GM12891 (cell line): ENCODE measurements around the gene S100A10. TPM values are rescaled to one million over a fixed set of nuclear protein-coding genes. Genes with fewer than 3 reads are reported as not detected.

Experiments used
- DNase-seq: peaks from one replicate; pipeline ENCODE4 v3.0.0; 2011; ENCODE audit warnings: low spot score; ENCODE audit not compliant: insufficient read length
- FAIRE-seq: peaks from 2 replicates; lab custom pipeline; 2011; peaks lifted over from hg19 to GRCh38; lab: Jason Lieb, UNC
- PAX5 ChIP-seq: IDR thresholded peaks from 2 replicates; pipeline ENCODE4 v1.6.1; 2011; ENCODE audit warnings: low read length, moderate library complexity, mild to moderate bottlenecking; ENCODE audit not compliant: insufficient read depth, severe bottlenecking
- POLR2A ChIP-seq: IDR thresholded peaks from 2 replicates; pipeline ENCODE4 v1.6.1; 2011; ENCODE audit warnings: low read depth, low read length, control low read depth
- POLR2AphosphoS5 ChIP-seq: IDR thresholded peaks from 2 replicates; pipeline ENCODE4 v1.6.1; 2011; ENCODE audit warnings: low read depth, low read length, control low read depth
- POU2F2 ChIP-seq: IDR thresholded peaks from 2 replicates; pipeline ENCODE4 v1.6.1; 2011; ENCODE audit warnings: low read depth, mild to moderate bottlenecking, control low read depth, low read length, moderate library complexity
- SPI1 ChIP-seq: IDR thresholded peaks from 2 replicates; pipeline ENCODE4 v1.6.1; 2011; ENCODE audit warnings: low read depth, low read length, control low read depth
- TAF1 ChIP-seq: IDR thresholded peaks from 2 replicates; pipeline ENCODE4 v1.6.1; 2011; ENCODE audit warnings: low read depth, low read length, control low read depth
- polyA plus RNA-seq: library from polyadenylated mRNA; unstranded; fragments of >200 nt; gene quantifications from one replicate; pipeline ENCODE4 v1.2.1, GENCODE V29; 2012; ENCODE audit warnings: low read depth, missing spikeins, inconsistent platforms; ENCODE audit not compliant: missing spikeins

The S100A10 gene, protein sequence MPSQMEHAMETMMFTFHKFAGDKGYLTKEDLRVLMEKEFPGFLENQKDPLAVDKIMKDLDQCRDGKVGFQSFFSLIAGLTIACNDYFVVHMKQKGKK
- 0.64 TPM for polyA plus RNA-seq

DNA sequence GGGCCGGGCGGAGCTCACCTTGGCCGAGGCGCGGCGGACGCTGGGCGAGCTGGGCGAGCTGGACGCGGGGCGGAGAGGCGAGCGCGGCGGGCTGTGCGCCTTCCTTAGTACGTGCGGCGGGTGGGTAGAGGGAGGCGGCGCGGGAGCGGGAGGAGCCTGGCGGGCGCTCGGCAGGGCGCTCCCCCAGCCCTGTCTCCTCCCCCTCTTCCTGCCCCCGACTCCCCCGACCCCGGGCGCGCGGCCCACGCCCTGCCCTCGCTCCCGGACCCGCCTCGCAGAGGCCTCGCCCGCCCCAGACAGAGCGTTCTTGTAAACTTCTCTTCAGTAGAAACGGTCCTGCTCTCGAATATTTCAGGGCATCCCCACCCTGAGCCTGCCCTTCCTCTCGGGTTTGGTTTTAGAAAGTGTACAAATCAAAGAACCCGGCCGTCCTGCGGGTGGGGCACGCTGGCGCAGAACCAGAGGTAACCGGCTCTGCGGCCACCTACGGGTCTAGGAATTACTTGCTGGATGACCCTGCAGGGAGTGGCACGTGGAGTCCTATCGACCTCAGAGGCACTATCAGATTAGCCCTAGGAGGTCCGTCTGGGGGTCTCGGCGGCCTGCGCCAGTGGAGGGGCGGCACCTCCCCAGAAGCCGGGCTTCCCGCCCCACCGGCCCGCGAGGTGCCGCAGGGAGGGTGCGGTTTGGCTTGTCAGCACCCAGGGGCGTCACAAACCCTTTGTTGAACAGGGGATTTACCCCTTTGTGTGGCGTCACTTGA lies at the start of gene S100A10:
Gene S100A10 (minus strand): TSS at position 126 of the 763 bp plus-strand sequence. CDS start 7,629 bp downstream, outside the sequence.
- FAIRE-seq (no peak), DNase-seq (peak; percentile 20)
- TF ChIP-seq POU2F2, result no peak
- TF ChIP-seq SPI1, result no peak
- TF ChIP-seq POLR2A, result no peak
- TF ChIP-seq TAF1, result no peak
- no peak for TF ChIP-seq POLR2AphosphoS5
- no peak for TF ChIP-seq PAX5

DNA sequence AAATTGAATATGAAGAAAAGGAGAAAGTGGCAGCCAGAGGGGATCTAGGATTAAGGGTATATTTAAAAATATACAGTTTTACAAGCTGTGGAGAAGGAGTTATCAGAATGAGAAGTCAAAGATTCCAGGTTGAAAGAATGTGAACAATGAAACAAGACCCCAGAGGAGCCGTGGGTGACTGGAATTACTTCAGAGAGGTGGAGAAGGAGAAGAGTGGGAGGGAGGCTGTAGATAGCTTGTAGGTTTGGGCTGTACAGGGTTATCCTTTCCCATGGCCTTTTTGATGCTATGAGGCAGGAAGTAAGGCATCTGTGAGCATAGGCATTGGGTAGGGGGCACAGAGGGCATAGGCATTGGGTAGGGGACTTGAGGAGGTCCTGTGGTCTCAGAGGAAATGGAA lies 48.4 kb upstream of the S100A10 start:
- FAIRE-seq (no peak), DNase-seq (no peak)
- TF ChIP-seq POLR2AphosphoS5 (no peak), TAF1 (no peak), PAX5 (no peak), POLR2A (no peak), SPI1 (no peak), POU2F2 (no peak)

DNA sequence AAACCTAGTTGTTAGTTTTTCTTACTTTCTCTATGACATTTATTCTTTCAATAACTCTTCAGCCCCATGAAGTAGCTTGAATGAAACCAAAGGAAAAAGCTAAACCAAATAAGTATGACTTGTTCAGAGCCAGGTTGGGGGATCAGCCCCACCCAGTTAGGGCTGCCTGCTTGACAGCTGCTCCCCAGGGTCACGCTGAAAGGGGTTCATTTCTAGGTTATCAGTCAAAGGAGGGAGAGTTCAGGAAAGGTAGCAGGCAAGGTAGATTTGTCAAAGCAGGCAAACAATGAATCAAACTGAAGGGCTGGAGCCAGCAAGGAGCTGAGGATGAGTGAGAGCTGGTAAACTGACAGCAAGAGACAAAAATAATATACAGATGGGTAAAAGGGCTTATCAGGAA lies 46.2 kb upstream of the S100A10 start:
- FAIRE-seq (no peak), DNase-seq (no peak)
- TF ChIP-seq POLR2A, result no peak
- no peak for TF ChIP-seq TAF1
- TF ChIP-seq PAX5, result no peak
- no peak for TF ChIP-seq POU2F2
- TF ChIP-seq SPI1, result no peak
- no peak for TF ChIP-seq POLR2AphosphoS5

DNA sequence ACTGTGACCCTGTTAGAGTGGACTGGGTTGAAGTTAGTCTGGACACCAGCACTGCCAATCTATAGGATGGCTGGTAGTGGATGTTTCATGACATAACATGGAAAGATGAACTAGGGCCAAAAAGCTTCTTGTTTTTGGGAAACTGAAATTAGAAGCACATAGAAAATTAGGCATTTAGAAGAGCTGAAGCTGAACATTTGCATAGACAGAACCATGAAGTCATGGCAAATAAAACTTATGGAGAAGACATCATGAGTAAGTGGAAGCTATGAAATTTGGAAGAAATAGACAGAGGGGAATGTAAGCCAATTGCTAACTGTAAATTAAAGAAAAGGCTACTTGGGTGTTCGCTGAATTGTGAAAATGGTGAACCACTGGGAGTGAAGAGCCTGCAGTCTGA lies 45.8 kb upstream of the S100A10 start:
- no peak for DNase-seq
- TF ChIP-seq TAF1, result no peak
- TF ChIP-seq POU2F2, result no peak
- no peak for TF ChIP-seq POLR2A
- no peak for TF ChIP-seq POLR2AphosphoS5
- TF ChIP-seq SPI1, result no peak
- no peak for TF ChIP-seq PAX5
- FAIRE-seq, result no peak

DNA sequence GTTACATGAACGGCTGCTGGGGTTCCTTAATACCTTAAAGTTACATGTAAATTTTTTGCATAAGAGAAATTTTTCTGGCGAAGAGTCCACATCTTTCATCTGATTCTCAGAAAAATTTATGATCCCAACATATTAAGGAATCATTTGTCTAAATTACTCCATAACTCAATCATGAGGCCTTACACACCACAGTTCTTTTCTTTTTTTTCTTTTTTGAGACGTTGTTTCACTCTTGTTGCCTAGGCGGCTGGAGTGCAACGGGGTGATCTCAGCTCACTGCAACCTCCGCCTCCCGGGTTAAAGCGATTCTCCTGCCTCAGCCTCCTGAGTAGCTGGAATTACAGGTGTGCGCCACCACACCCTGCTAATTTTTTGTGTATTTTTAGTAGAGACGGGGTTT lies 45.2 kb upstream of the S100A10 start:
- FAIRE-seq (no peak), DNase-seq (no peak)
- TF ChIP-seq PAX5, result no peak
- TF ChIP-seq POLR2A, result no peak
- no peak for TF ChIP-seq TAF1
- no peak for TF ChIP-seq POLR2AphosphoS5
- no peak for TF ChIP-seq POU2F2
- TF ChIP-seq SPI1, result no peak

DNA sequence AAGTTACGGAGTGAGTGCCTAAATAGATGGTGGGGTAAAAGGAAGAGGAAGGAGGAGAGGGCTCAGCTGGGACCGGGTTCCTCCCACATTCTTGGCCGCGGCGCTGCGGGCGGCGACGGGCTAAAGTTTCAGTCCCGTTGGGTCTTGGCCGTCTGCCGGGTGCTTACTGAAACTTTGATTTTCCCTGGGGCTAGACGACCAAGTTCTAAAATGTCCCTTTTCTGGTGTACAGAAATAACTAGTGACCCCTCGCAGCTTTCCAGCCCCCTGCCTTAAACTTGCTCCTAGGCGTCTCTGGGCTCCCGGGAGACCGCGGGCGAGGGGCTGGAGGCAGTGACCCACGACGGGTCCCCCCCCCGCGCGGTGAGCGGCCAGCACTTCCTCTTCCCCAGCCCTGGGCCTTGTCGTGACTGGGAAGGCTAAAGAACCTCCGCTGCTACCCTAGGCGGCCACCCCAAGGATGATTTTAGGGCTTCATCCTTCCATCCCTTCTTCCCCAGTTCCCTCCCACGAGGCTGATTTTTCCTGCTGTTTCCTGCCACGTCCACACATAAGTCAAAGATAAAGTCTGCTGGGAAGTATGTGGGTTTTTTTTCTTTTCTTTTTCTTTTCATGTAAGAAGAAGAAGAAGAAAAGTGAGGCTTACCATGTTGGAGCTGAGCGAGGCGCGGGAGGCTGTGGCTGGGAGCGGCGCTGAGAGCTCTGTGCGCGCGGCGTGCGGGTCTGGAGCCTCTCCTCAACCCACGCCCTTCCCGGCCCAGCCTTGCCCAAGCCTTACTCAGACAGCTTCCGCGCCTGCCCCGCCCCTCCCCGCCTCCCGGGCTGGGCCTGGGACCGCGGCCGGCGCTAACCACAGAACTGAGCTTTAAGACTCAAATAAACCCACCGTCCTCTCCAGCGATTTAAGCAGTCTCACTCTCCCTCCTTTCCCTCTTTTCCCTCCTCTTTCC lies 42.9 kb upstream of the S100A10 start, which contains the start of gene S100A11:
Gene S100A11 (minus strand): TSS at position 738 of the 950 bp plus-strand sequence. CDS start 89 bp downstream, at position 649.
- DNase-seq (peak; percentile 40), FAIRE-seq (no peak)
- TF ChIP-seq PAX5 (no peak), POLR2A (no peak), POU2F2 (no peak), SPI1 (peak; percentile 84)

DNA sequence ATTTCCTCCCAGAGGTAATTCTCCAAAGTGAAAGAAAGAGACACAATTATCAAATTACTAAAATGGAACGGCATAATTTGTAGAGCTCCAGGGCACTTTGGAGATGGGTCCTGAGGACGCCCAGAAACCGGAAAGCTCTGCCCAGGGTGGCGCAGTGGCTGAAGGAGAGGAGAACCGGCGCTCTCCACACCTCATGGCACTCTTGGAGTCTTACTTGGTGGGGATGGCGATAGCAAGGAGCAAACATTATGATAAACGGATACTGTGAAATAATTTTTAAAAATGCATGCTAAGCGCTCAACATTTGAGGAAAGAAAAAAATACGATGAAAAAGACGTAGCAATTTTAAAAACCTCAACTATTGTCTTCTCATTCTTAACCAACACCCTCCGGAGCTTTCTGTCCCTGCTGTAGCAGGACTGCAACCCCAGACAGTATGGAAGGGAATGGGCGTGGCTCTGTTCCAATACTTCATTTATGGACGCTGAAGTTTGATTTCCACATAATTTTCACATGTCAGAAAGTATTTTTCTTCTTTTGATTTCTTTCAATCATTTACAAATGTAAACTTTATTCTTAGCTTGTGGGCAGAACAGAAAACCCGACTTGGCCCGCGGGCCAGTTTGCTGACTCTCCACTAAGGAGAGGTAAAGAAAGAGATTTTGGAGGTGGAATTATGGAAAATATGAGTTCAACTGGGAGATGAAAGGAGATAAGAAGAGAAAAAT lies 42.0 kb upstream of the S100A10 start:
- TF ChIP-seq POLR2AphosphoS5 (no peak), PAX5 (no peak), POU2F2 (no peak), TAF1 (no peak), SPI1 (no peak), POLR2A (no peak)
- DNase-seq (no peak), FAIRE-seq (no peak)
